Stimulated activated CD4-positive, alpha-beta T cell treated with anti-CD3 and anti-CD28 coated beads, Interleukin-12 subunit alpha, Interleukin-12 subunit beta, amount 100 ng/mL, for 24 hours (primary cell): ENCODE measurements around the gene SLC47A2.

Experiments used
- DNase-seq, 2 experiments: peaks; one replicate each; pipeline ENCODE4 v3.0.0-alpha.2; 2020; ENCODE audit warnings: low read depth in 2 of 2

Gene SLC47A2

DNA sequence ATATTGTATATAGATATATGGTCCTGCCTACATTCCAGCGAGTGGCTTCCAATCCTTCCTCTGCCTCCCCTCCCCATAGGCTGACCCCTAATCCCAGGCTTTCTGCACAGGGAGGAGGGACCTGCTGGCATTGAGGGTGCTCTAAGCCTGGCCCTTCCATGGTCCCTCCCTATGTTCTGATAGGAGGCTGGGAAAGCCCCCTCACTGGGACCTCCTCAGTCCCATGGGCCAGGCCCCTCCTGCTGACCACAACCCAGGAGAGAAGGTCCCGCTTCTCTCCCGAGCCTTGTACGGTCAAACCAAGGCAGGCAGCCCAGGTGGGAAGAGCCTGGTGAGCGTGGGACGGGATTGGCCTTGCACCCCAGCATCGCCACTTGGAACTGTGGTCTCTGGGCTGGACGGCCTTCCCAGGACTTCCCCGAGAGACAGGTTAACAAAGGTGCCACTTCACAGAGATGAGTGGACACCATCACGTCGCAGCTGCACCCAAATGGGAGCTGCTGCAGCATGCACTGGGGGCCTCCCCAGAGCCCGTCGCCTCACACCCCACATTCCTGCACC lies 30.9 kb upstream of the SLC47A2 start:
- DNase-seq: no peak

DNA sequence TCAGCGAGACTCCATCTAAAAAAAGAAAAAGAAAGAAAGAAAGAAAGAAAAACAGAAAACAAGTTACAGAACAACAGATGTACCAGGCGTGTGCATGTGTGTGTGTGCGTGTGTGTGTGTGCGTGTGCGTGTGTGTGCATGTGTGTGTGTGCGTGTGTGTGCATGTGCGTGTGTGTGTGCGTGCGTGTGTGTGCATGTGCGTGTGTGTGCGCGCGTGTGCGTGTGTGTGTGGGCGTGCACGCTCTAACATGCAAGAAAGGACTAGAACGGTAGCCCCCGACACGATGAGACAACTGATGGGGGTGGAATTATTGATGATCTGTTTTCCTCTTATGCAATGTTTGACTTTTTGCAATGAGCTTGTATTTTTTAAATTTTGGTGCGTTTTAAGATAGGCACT lies 30.1 kb upstream of the SLC47A2 start:
- DNase-seq: no peak

DNA sequence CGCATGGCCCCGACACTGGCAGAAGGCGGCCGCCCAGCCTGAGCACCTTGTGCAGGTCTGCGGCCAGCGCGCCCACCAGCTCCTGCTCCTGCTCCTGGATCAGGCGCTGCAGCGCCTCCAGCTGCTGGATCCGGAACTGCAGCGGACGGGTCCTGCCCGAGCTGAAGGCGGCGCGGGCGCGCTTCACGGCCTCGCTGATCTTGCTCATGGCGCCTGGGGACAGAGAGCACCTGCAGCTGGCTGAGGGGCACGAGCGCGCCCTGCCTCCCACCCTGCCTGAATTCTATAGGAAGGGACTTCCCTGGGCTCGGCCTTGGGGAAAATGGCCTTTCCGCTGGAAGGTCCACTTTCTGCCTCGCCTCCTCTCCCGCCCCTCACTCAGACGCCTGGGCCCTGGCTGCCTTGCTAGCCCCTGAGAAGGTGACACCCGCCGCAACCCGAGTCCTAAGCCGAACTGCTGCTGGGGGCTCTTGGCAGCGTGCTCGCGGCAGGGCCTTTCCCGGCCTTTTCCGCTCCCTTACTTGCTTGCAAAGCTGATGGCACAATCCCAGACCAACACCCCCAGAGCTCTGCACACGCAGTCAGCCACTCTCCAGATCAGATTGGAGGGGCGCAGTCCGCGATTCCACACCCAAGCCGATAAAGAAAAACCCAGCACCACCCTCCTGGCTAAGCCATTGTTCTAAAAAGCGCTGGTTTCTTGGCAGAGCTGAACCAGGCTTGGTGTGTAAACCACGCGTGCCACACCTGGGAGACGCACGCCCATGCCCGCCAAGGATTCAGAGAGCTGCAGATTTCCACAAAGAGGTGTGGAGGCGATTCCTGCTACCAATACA lies 28.8 kb upstream of the SLC47A2 start:
- DNase-seq: peak; percentile 71 to 90

DNA sequence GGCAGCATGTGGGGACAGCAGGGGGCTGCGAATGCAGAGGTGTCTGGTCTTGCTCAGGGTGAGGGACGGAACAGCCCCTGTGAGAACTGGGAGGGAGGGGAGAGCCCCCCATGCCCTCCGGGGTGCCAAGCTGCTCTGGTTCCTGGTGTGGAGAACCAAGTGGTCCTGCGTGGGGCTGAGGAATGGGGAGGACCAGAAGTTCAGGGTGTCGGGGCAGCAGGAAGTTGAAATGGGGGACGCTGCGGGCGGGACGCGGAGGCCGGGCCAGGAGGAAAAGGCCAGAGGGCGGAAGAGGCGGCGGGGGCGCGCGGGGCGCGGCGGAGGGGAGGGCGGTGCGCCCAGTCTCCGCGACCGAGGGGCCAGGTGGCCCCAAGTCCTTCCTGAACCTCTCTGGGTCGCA lies 28.1 kb upstream of the SLC47A2 start:
- DNase-seq: no peak

DNA sequence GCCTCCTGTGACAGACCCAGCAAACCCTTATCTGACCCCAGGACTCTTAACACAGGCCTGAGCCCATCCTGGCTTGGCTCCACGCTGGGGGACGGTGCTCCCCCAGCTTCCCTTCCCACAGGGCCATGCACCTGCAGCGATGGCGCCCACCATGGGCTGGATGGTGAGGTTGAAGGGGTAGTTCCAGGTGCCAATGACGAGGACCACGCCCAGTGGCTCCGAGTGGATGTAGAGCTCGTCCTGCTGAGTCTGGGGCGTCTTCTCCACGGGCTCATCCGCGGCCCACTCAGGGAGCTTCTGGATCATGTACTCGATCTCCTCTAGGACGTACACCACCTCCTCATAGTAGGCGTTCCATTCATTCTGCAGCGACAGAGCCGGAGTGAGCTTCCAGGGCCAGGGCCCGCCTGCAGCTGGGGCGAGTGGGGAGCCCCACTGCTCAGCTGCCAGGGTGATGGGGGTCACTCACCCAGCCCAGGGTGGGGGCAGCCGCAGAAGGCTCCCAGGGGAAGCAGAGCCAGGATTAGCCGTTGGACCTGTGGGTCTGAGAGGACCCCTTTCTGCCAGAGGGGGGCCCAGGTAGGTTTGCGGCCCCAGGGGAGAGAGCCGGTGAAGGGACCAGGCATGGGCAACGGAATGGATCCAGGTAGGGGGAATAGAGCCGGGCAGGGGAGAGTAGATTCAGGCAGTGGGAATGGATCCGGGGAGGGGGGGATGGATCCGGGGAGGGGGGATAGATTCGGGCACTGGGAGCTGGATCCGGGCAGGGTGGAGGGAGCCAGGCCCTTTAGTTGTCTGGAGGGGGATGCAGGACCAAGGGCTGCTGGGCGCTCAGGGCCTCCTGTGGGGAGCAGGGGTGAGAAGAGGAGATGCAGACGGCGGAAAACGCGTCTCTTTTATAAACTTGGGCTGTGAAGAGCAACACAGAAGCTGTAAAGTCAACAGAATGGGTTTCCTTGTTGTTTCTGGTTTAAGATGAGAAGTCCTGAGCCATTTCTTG lies 27.0 kb upstream of the SLC47A2 start:
- DNase-seq: no peak

DNA sequence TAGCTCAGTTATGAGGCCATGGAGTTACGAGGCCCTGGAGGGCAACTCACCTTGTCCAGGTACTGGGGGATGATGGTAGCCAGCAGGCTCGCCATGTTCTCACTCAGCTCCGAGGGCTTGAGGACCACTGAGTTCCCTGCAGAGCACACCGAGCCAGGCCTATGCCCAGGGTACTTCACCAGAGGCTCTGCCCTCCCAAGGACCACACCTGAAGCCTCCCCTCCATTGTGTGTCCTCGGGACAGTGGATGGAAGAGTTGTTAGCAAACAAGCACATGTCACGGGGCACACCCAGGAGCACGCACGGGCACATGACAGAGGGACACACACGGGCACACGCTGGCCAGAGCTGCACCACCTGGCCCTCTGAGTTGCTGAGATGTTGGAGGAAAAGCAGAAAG lies 26.1 kb upstream of the SLC47A2 start:
- no peak for DNase-seq

DNA sequence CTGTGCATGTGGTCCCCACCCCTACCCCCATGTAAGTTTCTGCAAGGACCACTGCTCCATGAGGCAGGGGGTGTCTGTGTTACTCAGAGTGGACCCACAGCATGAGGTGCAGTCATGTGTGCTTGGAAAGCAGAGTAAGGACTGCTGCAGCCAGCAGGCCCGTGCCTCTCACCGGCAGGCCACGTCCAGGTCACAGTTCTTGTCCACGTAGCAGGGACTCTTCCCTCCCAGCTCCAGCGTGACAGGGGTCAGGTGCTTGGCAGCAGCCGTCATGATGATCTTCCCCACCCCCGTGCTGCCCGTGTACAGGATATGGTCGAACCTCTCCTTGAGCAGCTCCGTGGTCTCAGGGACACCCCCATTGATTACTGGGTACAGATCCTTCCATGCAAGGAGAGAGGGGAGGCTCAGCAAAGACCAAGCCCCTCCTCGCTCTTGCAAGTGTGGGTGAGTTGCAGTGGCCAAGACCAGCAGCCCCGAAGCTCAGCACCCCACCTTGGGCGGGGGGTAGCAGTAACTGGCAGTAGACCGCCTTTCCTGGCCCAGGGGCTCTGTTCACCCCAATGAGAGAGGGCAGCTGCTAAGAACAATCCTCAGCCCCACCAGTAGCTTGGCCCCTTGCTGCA lies 25.6 kb upstream of the SLC47A2 start:
- no peak for DNase-seq

DNA sequence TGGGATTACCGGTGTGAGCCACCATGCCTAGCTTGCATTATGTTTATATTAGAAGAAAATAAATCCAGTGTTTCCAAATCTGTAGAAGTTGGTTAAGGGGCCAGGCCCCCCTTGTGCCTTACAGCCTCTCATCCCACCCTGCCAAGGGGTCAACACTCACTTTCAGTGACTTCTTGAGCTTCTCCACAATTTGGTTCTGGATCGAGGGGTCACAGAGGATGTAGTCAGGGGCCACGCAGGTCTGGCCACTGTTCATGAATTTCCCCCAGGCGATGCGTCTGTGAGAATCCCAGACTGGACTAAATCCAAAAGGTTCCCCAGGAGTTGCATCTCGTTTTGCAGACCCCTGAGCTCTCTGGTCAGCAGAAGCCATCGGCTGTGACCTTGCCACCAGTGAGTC lies 24.5 kb upstream of the SLC47A2 start:
- no peak for DNase-seq

DNA sequence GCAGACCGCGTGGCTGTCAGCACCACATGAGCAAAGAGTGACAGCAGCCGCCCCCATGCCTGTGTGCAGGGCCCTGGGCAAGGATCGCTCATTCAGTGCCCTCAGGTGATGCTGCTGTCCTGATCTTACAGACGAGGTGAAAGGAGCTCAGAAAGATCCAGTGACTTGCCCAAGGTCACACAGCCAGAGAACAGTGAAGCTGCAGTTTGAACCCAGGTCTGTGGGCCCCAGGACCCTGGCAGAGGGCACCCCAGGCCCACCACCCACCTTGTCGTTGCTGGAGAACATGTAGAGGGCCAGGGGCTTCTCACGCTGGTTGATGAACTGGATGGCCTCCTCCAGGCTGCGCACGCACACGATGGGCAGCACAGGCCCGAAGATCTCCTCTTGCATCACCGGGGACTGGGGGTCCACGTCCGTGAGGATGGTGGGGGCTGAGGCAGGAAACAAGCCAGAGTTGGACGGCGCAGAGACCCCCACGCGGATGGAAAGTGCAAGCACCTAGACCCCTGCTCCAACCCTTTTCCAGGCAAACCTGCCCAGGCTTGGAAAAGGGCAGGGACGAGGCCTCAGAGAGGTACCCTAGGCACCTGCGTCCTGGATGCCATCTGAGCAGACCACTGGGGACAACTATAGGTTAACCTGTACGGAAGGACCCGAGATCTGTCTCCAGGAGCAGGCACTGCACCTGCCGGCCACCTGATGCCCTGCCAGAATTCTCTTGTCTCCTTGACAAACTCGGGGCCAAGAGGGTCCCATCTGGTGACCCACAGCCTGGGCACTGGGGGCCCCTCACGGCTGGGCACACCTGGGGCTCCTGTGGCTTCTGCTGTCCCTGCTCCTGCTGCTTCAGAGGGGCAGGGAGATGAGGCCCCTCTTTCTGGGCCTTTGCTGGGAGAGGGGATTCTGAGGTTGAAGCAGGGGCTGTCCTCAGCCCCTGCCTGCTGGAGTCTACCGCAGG lies 23.1 kb upstream of the SLC47A2 start:
- DNase-seq: no peak

DNA sequence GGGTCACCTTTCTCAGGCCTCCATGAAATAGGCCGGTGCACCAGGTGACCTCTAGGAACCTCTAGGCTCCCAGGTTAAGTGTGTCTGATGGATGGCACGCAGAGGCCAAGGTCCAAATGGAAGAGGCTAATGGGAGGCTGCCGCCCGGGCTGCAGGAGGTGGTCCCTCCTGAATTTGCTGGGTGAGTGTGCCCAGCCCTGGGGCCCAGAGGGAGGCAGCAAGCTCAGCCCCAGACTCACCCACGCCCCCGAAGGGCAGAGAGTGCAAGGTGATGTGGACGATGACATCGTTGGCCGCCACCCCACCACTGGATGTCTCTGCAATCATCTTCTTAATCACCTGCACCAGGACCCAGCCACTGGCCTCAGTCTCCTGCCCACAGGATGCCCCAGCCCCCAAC lies 22.4 kb upstream of the SLC47A2 start:
- DNase-seq: no peak

DNA sequence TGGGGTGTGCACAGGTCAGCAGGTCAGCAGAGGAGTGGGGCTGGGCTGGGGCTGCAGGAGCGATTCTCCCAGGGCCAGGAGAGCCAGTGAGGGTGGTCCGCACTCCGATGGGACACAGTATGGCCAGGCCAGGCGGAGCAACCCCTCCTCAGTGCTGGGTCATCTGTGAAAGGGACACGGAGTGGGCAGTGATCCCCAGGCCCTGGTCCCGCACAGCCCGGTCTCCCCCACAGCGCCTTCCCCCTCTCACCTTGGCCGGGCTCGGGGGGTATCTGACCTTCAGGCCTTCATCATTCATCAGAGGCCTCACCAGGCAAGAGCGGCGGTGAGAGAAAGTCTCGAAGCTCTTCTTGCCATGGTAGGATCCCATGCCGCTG lies 21.7 kb upstream of the SLC47A2 start:
- DNase-seq: no peak

DNA sequence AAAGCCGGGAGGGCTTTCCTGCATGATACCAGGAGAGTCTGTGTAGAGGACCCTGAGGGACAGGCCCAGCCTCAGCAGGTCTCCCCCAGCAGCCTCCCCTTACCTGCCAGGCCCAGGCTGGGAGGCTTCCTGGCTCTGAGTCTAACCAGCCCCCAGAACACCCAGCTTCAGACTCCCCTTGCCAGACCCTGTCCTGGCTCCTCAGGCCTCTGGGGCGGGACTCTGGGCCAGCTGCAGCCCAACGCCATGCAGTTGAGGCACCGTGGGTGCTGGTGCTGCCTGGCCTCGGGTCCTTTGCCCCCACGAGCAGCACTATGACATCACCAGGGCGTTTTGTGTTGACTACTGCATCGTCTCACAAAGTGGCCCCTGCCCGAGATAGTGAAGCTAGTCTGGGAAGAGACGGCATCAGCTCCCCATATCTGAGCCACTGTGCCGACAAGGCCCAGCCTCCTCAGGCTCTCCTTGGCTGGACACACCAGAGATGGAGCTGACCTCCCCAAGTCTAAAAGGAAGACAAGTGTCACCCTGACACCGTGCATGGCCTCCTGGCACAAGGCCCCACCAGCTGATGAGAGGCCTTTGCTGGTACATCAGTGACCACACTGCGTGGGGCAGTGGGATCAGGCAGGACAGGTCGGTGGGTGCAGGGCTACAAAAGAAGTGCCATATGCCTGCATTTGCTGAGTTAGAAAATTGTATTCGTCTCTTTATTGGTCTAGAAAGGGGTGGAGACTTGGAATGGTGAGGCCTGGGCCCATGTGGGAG lies 21.1 kb upstream of the SLC47A2 start:
- no peak for DNase-seq

DNA sequence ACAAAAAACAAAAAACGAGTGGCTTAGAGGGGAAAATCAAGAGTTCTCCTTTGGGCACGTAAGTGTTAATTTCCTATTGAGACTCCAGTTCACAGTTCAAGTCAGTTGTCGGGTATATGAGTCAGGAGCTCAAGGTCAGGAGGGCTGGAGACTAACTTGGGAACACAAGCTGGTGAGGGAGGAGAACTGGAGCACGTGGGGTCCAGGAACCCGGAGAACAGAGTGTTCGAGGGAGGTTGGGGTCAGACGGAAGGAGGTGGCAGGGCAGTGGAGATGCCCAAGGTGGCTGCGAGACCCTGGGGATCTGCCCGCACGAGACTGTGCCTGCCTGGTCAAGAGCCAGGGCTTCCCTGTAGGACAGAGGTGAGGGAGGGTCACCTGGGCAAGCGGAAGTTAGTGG lies 19.7 kb upstream of the SLC47A2 start:
- DNase-seq: no peak

DNA sequence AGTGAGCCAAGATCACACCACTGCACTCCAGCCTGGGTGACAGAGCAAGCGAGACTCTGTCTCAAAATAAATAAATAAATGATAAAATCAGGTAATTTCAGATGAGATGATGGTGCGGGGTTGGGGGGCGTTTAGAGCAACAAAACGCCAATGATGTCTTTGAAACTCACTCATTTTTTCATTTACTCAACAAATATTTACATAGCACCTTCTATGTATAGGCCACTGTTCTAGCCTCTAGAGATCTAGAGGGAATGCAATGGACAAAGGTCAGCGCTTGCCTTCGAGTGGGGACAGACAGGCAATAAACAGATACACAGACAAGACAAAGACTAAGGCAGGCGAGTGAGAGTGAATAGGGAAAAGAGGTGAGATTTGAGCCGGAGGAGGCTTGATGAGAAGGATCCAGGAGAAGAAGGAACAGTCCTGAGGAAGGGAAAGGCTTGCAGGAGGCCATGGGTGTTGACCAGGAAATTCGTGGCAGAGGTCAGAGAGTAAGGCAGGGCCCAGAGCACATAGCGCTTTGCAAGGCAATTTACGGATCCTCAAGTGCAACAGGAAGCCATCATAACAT lies 17.7 kb upstream of the SLC47A2 start:
- no peak for DNase-seq

DNA sequence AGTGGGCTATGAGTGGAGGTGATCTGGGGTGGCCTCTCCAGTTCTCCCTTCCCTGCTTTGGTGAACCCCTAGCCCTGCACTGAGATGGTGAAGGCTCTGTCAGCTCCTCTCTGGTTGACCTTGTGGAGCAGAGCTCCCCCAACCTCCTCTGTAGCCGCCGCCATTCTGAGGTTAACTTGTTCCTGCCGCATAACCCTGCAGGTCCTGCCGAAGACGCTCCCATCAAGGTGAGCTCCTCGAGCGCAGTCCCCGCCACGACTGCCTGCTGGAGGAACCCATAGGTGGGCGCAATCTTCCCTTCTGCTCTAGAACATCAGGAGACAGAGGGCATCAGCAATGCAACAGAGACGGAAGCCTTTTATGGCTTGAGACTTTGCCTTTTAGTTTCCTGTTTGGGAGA lies 15.2 kb upstream of the SLC47A2 start:
- DNase-seq: no peak

DNA sequence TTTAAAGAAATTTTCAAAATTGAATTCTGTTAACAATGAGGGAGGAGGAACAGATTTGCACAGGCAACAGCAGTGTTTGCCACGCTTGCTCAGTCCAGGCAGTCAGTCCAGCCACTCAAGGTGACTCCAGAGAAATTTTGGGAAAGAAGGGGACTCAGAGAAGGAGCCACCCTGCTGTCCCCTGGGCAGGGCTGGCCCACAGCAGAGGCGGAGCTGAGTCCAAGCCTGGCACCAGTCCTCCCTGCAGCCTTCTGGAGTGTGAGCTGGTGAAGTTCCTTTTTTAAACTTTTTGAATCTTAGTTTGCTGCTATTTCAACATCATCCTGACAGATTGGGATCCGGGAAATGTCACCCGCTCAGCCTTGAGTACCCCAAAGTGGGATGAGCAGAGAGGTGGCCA lies 14.5 kb upstream of the SLC47A2 start:
- DNase-seq: no peak

DNA sequence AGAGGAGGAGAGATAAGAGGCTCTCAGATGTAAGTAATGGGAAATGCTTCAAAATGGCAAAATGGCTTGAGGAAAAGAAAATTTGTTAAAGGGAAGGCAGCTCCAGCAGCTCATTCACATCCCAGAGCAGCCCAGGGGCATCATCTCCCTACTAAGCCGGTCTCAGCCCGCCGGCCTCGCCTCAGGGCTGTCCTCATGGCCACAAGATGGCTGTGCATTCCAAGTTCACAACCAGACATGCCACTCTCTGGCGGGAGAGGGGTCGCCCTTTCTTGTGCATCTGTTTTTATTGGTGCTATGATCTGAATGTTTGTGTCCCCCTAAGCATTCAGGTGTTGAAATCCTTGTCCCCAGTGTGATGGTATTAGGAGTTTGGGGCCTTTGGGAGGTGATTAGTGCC lies 13.5 kb upstream of the SLC47A2 start:
- DNase-seq: no peak

DNA sequence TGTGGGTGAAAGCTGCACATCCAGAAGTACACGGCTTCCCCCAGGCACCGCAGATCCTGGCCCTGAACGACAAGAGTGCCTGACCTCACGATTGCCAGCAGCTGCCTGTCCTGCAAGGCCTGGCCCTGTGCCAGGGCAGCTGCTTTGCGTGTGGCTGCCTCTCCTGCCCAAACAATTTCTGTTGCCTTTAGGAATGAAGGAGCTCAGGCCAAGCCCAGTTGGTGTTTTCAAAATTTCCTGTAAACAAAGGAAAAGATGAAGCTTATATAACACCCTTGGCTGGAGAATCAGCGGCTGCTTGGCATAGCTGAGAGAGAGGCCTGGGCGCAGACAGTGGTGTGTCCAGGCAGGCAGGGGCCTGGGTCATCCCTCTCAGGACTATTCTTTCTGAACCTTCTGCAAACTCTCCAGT lies 11.7 kb upstream of the SLC47A2 start:
- no peak for DNase-seq

DNA sequence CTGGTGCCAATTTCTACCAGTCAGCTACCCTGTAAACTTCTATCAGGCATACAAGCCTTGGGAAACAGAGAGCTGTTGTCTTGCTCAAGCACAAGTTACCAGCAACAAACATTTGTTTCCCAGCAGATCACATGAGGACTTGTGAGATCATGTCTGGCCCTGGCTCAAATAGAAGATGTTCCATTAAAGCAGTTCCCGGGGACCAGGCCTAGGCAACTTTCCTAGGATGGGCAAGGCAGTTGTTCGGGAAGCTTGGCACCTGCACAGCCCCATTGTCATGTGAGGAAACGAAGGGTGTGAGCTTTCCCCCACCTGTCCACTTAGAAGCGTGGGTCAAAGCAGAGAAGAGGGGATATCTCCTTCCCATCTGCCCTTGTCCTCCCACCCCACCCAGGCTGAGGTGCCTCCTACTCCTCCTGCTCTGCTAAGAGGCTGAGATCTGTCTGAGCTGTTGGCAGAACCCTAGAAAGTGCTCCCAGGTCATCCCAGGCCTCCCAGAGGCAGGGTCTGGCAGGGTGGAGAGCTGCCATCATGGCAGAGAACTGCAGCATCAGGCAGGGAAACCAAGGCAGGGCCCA lies 11.2 kb upstream of the SLC47A2 start:
- no peak for DNase-seq
